NCI-H82 treated with DMSO at 0.1 percent for 48 hours (cell line): Measurements from ENCODE around the gene CFAP74.

Experiments
- DNase-seq: peaks from one replicate; lab custom pipeline; 2025; ENCODE audit not compliant: unreplicated experiment; lab: John Stamatoyannopoulos, UW

CFAP74 gene

DNA sequence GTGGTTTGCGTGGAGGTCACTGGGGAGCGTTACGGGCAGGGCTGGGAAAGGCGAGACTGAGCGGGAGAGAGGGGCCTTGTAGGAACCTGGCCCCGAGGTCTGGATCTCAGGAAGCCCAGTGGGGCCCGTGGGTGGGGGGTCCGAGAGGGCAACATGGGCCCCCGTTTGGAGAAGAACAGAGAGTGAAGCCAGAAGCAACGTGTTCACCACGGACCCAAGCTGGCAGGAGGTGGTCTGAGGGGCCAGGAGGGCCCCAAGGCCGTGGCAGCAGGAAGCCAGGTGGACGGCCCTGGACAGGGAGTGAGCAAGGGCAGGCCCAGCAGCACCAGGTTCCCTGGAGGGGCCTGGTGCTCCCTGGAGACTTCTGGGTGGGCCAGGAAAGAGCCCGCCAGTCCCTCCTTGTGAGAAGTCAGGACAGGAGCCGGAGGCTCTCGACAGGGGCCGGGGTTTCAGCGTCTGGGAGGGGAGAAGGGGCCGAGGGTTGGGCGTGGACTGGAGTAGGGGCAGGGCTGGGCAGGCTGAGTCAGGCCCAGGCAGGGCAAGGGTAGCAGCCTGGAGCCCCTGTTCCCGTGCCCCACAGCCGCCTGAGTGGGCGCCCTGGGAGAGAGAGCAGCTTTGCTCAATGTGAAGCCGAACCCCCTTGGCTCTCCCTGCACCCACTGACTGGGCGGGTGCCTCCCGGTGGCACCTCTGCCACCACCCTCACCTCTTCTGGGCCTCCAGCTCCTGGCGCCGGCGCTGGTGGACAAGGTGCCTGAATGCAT, 33.5 kb downstream of the CFAP74 start:
- DNase-seq: no peak

GRCh38 chr1:1969505-1969900, 34.1 kb downstream of the CFAP74 start:
- DNase-seq: no peak

GRCh38 chr1:1968767-1969504, 34.6 kb downstream of the CFAP74 start:
- DNase-seq: no peak

DNA sequence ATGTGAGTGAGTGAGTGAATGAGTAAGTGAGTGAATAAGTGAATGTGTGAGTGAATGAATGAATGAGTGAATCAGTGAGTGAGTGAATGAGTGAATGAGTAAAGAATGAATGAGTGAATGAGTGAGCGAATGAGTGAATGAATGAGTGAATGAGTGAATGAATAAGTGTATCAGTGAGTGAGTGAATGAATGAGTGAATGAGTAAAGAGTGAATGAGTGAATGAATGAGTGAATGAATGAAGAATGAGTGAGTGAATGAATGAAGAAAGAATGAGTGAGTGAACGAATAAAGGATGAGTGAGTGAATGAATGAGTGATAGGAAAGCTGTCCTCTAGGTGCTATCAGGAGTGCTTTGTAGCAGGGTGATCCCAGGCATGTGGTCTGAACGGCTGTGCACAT, 35.7 kb downstream of the CFAP74 start:
- no peak for DNase-seq

DNA sequence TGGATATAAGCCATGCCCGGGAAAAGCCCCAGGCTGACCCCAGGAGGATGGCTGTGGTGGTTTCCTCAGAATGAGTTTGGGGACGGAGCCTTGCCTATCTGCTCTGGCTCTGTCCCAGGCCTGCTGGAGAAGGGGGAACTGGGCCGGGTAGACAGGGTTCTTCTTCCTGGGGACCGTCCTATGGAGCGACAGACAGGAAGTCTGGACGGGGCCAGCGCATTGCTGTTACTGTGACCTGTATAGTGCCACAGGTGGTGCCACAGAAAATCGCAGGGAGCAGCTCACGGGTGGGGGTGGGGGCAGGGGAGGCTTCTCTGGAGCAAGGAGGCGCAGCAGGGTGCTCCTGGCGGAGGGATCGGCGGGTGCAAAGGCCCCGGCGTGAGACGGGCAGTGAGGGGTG, 36.4 kb downstream of the CFAP74 start:
- no peak for DNase-seq

DNA sequence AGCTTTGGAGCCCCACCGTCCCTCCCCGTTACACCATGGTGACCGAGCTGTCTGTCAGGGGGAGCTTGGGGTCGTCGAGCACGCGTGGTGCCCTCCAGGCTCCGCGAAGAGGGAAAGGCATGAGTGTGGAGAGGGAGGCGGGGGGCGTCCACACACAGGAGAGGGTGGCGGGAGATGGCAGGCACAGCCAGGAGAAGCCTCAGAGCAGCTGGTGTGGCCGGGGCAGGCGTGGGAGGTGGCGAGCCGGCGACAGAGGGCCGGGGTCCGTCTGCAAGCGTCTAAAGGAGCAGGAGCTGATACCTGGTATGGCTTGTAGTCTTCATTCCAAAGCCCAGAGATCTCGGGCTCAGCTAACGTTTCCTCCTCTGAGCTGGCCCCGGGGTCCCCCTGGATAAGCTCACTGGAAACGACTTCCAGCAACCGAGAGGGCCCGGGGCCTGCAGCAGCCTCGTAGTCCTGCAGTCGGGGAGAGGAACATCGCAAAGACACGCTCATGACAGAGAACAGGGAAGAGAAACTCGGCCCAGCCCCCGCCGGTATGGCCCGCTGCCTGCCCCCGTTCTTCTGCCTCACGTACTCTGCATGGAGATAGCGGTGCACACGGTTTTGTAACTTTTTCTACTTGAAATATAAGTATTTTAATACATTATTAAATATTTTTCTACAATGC, 37.4 kb downstream of the CFAP74 start:
- no peak for DNase-seq

DNA sequence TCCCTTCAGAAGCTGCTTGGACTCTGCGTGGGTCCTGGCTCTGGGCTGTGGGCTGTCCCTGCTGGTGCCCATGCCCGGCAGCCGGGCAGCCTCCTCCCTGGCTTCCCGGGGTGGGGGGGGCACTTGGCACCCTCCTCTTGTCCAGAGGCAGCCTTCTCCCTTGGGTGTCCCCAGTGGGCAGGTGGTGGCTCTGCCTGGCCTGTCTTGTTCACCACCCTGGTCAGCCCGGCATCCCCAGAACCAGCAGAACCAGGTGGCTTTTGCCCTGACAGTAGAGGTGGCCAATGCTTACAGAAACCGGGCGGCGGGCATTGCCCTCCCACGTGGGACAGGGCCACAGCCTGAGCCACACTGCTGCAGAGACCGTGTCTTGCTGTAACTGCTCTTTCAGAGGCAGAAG, 38.0 kb downstream of the CFAP74 start:
- no peak for DNase-seq

DNA sequence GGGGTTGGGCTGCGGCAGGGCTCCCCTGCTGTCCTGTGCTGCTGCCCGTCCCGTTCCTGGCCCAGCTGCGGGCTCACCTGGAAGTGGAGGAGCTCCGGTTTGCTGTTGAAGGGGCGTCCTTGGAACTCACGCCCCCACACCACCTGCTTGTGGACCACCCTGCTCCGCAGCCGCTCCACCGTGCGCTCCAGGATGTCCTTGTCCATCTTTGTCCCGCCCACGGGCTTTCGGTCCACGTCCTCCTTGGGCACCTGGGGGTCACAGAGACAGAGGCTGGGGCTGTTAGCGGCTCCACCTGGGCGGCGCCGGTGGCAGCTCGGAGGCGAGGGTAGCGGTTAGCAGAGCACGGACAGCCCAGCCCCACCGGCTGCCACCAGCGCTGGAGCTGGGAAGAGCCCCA, 38.8 kb downstream of the CFAP74 start:
- no peak for DNase-seq

GRCh38 chr1:1963570-1963969, 40.0 kb downstream of the CFAP74 start:
- DNase-seq: no peak

DNA sequence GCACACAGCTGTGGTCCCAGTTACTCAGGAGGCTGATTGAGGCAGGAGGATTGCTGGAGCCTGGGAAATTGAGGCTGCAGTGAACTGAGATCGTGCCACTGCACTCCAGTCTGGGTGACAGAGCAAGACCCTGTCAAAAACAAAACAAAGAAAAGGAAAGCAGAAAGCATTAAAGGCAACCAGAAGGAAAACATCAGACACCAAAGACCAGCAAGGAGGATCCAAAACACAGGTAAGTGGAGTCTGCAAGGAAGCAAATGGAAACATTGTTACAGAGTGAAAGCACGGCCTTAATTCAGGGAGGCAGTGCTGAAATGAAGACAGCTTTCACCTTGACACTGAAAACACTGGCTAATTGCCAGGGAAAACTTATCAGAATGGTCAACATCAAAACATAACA, 40.8 kb downstream of the CFAP74 start:
- DNase-seq: no peak

DNA sequence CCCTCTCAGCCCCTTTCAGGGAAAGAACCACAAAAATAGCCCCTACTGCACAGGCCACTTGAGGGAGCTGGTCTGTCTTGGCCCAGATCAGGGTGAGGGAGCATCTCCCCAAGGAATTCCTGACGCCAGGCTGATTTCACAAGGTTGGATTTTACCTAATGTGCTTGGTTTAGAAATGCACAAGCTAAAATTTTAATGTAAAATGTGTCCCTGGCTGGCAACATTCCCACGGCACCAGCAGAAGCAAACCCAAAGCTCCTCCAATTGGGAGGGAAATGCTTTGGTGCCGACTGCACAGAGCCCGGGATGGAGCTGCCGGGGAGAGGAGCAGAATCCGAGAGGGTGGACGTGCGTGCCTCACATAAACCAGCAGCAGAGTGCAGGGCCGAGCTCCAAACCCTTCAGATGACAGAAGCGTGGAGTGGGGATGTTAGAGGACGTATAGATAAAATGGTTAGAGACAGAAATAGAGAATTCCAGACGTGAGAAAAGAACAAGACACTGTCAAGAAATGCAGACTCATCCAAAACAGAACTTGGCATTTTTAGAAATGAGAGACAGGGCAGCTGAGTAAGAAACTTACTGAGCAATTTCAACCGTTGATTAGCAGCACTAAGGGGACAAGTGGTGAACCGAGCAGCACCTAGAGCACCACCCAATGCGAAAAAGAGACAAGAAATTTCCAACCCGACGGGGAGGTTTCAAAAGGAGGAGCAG, 42.9 kb downstream of the CFAP74 start:
- DNase-seq: no peak

DNA sequence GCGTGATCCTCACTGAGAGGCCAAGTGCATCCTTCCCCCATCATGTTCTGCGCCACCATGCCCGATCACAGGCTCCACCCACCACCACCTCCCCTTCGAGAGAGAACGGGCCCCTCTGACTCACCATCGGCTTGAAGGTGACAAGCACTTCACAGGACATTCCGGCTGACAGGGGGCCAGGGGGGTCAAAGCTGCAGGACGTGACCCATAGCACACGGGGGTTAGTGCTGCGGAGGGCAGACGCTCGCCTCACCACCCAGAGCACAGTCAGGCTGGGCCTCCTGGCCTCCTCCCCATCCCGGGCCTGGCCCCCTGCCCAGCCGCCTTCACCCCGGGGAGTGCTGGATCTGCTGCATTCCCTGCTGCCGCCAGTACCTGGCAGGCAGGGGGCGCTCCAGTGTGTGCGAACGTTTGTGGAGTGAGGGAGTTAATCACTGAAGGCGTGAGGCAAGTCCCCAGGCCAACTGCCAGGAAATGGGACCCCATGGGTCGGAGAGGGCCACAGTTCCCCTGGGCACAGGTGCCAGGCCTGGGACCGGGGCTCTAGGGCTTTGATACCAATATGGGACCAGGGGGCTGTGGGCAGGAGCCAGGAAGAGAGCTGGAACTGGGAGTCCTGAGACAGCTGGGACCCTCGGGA, 43.6 kb downstream of the CFAP74 start:
- peak; percentile 42 for DNase-seq

DNA sequence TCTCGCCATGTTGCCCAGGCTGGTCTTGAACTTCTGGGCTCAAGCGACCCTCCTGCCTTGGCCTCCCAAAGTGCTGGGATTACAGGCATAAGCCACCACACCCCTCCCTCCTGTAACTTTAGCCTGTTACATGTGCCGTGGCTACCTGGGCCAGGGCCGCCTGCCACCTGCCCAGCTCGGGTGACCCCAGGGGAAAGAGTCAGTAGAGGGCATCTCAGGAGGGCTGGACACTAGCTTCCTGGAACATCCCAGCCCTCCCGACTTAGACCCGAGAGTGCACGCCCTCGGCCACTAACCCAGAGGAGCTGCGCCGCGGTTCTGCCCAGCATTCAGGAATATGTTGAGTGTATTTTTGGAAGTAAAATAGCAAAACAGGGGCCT, 44.1 kb downstream of the CFAP74 start:
- DNase-seq: no peak

- DNase-seq: no peak
Measured at GRCh38 chr1:1958071-1958541, 45.5 kb downstream of the CFAP74 start.

DNA sequence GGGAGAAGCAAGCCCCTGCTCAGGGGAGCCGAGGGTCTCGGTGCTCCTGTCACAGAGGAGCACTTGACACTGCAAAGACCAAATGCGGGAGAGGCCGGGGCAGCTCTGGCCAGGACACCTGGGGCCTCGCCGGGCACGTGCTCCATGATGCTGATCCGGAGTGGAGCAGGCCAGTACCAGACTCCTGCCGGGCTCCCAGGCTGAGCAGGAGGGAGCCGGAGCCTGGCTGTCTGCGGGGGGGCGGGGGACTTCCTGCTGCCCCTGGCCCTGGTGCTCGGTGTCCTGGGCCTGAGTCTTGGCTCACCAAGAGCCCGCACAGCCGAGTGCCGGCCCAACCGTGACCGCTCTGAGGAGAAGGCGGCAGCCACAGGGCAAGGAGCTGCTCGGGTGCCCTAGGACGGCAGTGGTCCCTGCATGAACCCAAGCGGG, 46.0 kb downstream of the CFAP74 start:
- DNase-seq: no peak

DNA sequence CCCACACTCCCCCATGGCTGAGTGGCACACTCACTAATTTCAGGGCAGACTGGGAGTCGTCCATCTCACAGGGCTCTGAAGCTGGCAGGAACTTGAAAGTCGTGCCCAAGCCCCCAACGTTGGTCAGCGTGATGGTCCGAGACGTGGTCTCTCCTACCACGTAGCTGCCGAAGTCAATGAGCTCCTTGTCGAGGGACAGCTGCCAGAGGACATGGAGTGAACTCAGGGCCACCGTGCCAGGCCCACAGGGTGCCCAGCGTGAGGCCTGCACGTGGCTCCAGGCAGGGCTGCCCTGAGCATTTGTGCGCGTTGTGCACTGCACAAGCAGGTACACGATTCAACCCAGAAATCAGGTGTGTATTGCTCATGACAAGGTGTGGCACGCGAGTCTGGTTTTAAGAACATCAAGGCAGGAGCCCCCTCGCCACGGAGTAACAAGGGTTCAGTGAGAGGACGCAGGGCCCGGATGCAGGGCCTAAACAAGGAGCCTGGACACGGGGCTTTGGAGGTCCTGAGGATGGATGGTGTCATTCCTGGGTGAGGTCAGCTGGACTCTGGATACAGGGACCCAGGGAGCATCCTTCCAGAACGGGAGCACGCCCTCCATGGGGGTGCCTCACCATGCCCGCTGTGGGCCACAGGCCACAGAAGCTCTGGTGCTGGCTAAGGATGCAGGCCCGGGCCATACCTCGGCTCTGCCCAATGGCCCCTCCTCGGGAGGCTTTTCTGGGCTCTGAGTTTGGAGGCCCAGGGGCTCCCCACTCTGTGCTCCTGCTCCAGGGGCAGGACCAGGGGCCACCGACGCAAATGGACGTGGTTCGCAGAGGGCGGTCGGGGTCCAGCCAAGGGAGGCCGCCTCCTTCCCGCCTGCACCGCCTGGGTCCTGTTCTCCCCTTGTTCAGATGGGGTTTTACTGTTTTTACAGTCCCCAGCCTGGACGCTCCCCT, 46.7 kb downstream of the CFAP74 start:
- DNase-seq: no peak

- DNase-seq: no peak
Measured at GRCh38 chr1:1956101-1956500, 47.5 kb downstream of the CFAP74 start.

- no peak for DNase-seq
Measured at GRCh38 chr1:1955621-1956094, 47.9 kb downstream of the CFAP74 start.

GRCh38 chr1:1954831-1955441, 48.6 kb downstream of the CFAP74 start:
- no peak for DNase-seq
